ENCODE data around the gene NDUFA11.

Gene NDUFA11

GRCh38 chr19:5903624-5904351, at the start of gene NDUFA11:
Gene NDUFA11, minus strand, starts transcription at chr19:5903790. Its CDS starts 82 bp downstream, at chr19:5903708.
- DNase-seq (ENCODE audit: low read depth, low spot score), result peak; percentile 95

- no peak for DNase-seq (ENCODE audit: low read depth, low spot score)
These were observed 49.5 kb upstream of the NDUFA11 start for GRCh38 chr19:5953030-5953589.

- no peak for DNase-seq (ENCODE audit: low read depth, low spot score)
These were observed 48.8 kb upstream of the NDUFA11 start for GRCh38 chr19:5952193-5953029.

GRCh38 chr19:5951338-5951861, 47.8 kb upstream of the NDUFA11 start:
- no peak for DNase-seq (ENCODE audit: low read depth, low spot score)

GRCh38 chr19:5950741-5951140, 47.2 kb upstream of the NDUFA11 start:
- no peak for DNase-seq (ENCODE audit: low read depth, low spot score)

- no peak for DNase-seq (ENCODE audit: low read depth, low spot score)
These were observed 46.3 kb upstream of the NDUFA11 start for GRCh38 chr19:5949792-5950305.

GRCh38 chr19:5948752-5949564, 45.4 kb upstream of the NDUFA11 start:
- no peak for DNase-seq (ENCODE audit: low read depth, low spot score)

GRCh38 chr19:5947435-5947834, 43.8 kb upstream of the NDUFA11 start:
- no peak for DNase-seq (ENCODE audit: low read depth, low spot score)

GRCh38 chr19:5943623-5944022, 40.0 kb upstream of the NDUFA11 start:
- no peak for DNase-seq (ENCODE audit: low read depth, low spot score)

- no peak for DNase-seq (ENCODE audit: low read depth, low spot score)
These were observed 39.5 kb upstream of the NDUFA11 start for GRCh38 chr19:5943045-5943444.

GRCh38 chr19:5941673-5942072, 38.1 kb upstream of the NDUFA11 start:
- no peak for DNase-seq (ENCODE audit: low read depth, low spot score)

GRCh38 chr19:5940260-5941208, 36.9 kb upstream of the NDUFA11 start:
- DNase-seq (ENCODE audit: low read depth, low spot score), result no peak

GRCh38 chr19:5937550-5937949, 34.0 kb upstream of the NDUFA11 start:
- no peak for DNase-seq (ENCODE audit: low read depth, low spot score)

GRCh38 chr19:5936292-5936592, 32.7 kb upstream of the NDUFA11 start:
- DNase-seq (ENCODE audit: low read depth, low spot score), result no peak

GRCh38 chr19:5935473-5936291, 32.1 kb upstream of the NDUFA11 start:
- no peak for DNase-seq (ENCODE audit: low read depth, low spot score)

- no peak for DNase-seq (ENCODE audit: low read depth, low spot score)
These were observed 31.3 kb upstream of the NDUFA11 start for GRCh38 chr19:5934774-5935472.

- no peak for DNase-seq (ENCODE audit: low read depth, low spot score)
These were observed 30.4 kb upstream of the NDUFA11 start for GRCh38 chr19:5934069-5934401.

GRCh38 chr19:5933391-5934068, 29.9 kb upstream of the NDUFA11 start:
- DNase-seq (ENCODE audit: low read depth, low spot score), result no peak
